ENCODE results near the gene SRSF3. TPM values are rescaled to one million over a fixed set of nuclear protein-coding genes. Genes with fewer than 3 reads are reported as not detected.
A peak's percentile ranks its signal among the peaks of the same experiment; 100 is the strongest.

SRSF3 gene
- total and polyA plus RNA-seq, 9 of the 15 experiments (the other 6 are each of a cell fraction or from before 2014, with no cell fraction given): 337 to 1,200 (median 518) TPM

DNA sequence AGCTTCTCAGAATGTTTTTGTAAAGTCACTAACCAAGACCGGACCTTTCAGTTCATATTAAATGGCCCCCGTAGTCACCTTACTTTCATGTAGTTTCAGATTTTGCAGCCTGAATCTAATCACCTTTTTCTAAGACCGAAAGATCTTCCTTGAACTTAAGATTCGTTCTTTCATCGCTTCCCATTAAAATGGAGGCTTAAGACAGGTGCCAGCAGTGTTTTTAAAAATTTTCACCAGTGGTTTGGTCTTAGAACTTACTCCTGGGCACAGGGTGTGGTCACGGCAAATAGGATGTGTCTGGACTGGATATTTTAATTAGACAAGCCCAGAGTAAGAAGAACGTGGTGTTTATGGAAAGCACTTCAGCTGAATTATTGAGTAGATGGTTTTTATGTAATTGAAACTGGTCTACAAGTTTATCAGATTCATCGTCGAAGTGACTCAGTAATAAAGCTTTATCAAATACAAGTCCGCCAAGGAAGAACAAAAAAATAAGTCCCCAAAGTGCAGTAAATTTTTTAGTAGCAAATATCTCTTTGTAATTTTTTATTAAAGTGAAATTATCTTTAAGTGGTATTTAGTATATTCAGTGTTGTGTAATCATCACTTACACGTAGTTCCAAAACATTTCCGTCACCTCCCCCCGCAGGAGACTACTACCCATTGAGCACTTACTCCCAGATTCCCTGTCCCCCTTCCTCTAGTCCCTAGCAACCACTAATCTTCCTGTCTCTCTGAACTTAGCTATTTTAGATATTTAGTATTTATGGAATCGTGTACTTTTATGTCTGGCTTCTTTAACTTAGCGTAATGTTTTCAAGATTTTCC, 868 bp downstream of the SRSF3 start (continued):
- TF ChIP-seq THRAP3 (IDR thresholded peaks at IDR 0.05; ENCODE audit: borderline replicate concordance) (0 out of 2 replicates have a peak, but pooled peaks have one; percentile 30), NONO (IDR thresholded peaks at IDR 0.05; ENCODE audit: low read depth in 2 of 2, low read length in 1 of 2) (peak; percentile 10 to 55; a peak in 1 of 4 replicates), ZFX (CRISPR knock-in tag; IDR thresholded peaks at IDR 0.05) (no peak), POLR2AphosphoS2 (IDR thresholded peaks at IDR 0.05; ENCODE audit: low read length) (no peak; the same call in none of the 2 replicates), MTA3 (IDR thresholded peaks at IDR 0.05; ENCODE audit: borderline replicate concordance) (no peak)
- TF ChIP-seq, protein P1, sequence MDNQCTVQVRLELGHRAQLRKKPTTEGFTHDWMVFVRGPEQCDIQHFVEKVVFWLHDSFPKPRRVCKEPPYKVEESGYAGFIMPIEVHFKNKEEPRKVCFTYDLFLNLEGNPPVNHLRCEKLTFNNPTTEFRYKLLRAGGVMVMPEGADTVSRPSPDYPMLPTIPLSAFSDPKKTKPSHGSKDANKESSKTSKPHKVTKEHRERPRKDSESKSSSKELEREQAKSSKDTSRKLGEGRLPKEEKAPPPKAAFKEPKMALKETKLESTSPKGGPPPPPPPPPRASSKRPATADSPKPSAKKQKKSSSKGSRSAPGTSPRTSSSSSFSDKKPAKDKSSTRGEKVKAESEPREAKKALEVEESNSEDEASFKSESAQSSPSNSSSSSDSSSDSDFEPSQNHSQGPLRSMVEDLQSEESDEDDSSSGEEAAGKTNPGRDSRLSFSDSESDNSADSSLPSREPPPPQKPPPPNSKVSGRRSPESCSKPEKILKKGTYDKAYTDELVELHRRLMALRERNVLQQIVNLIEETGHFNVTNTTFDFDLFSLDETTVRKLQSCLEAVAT (IDR thresholded peaks at IDR 0.05): peak in 1 of 2 experiments; percentile 68
- TF ChIP-seq, protein P2, sequence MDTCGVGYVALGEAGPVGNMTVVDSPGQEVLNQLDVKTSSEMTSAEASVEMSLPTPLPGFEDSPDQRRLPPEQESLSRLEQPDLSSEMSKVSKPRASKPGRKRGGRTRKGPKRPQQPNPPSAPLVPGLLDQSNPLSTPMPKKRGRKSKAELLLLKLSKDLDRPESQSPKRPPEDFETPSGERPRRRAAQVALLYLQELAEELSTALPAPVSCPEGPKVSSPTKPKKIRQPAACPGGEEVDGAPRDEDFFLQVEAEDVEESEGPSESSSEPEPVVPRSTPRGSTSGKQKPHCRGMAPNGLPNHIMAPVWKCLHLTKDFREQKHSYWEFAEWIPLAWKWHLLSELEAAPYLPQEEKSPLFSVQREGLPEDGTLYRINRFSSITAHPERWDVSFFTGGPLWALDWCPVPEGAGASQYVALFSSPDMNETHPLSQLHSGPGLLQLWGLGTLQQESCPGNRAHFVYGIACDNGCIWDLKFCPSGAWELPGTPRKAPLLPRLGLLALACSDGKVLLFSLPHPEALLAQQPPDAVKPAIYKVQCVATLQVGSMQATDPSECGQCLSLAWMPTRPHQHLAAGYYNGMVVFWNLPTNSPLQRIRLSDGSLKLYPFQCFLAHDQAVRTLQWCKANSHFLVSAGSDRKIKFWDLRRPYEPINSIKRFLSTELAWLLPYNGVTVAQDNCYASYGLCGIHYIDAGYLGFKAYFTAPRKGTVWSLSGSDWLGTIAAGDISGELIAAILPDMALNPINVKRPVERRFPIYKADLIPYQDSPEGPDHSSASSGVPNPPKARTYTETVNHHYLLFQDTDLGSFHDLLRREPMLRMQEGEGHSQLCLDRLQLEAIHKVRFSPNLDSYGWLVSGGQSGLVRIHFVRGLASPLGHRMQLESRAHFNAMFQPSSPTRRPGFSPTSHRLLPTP (IDR thresholded peaks at IDR 0.05; ENCODE audit: borderline replicate concordance, extremely low read depth, insufficient read length): no peak
- TF ChIP-seq, protein P3, sequence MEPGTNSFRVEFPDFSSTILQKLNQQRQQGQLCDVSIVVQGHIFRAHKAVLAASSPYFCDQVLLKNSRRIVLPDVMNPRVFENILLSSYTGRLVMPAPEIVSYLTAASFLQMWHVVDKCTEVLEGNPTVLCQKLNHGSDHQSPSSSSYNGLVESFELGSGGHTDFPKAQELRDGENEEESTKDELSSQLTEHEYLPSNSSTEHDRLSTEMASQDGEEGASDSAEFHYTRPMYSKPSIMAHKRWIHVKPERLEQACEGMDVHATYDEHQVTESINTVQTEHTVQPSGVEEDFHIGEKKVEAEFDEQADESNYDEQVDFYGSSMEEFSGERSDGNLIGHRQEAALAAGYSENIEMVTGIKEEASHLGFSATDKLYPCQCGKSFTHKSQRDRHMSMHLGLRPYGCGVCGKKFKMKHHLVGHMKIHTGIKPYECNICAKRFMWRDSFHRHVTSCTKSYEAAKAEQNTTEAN (CRISPR knock-in tag; IDR thresholded peaks at IDR 0.05): no peak
- TF ChIP-seq, protein P4, sequence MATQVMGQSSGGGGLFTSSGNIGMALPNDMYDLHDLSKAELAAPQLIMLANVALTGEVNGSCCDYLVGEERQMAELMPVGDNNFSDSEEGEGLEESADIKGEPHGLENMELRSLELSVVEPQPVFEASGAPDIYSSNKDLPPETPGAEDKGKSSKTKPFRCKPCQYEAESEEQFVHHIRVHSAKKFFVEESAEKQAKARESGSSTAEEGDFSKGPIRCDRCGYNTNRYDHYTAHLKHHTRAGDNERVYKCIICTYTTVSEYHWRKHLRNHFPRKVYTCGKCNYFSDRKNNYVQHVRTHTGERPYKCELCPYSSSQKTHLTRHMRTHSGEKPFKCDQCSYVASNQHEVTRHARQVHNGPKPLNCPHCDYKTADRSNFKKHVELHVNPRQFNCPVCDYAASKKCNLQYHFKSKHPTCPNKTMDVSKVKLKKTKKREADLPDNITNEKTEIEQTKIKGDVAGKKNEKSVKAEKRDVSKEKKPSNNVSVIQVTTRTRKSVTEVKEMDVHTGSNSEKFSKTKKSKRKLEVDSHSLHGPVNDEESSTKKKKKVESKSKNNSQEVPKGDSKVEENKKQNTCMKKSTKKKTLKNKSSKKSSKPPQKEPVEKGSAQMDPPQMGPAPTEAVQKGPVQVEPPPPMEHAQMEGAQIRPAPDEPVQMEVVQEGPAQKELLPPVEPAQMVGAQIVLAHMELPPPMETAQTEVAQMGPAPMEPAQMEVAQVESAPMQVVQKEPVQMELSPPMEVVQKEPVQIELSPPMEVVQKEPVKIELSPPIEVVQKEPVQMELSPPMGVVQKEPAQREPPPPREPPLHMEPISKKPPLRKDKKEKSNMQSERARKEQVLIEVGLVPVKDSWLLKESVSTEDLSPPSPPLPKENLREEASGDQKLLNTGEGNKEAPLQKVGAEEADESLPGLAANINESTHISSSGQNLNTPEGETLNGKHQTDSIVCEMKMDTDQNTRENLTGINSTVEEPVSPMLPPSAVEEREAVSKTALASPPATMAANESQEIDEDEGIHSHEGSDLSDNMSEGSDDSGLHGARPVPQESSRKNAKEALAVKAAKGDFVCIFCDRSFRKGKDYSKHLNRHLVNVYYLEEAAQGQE (IDR thresholded peaks at IDR 0.05; ENCODE audit: borderline replicate concordance): no peak
- TF ChIP-seq, protein P4 (CRISPR knock-in tag; IDR thresholded peaks at IDR 0.05; ENCODE audit: low read depth): no peak
